ENCODE results near the gene C2CD4C.

GRCh38 chr19:413756-414420 lies 4.9 kb upstream of the C2CD4C start:
- TF ChIP-seq MYC (IDR thresholded peaks at IDR 0.05; ENCODE audit: low read depth, low read length): no peak
- TF ChIP-seq CTCF (IDR thresholded peaks at IDR 0.05; ENCODE audit: low read depth, low read length): no peak
